ENCODE results near the gene CTSH. TPM values are rescaled to one million over a fixed set of nuclear protein-coding genes. Genes with fewer than 3 reads are reported as not detected.
A peak's percentile ranks its signal among the peaks of the same experiment; 100 is the strongest.

CTSH gene
- total RNA-seq, 1 donor from 2014 or later, result 47.1 TPM

DNA sequence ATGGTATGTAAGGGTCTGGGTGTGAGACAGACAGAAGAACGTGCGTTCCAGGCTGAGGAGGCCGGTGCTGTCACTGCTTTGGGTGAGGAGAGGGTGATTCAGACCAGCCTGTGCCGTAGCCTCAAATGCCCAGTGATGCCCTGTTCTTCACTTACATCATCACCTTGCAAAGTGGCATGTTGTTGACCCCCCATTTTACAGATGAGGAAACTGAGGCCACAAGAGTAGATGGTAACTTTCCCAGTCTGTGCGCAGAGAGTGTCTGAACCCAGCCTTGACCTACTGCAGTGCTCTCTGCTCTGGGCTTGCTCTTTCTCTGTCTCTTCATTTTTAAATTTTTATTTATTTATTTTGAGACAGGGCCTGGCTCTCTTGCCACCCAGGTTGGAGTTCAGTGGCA lies 1.6 kb upstream of the CTSH start:
- peaks cover 30% of the 10 kb centered on the region for H3K27me3 Mint-ChIP-seq (ENCODE audit: low read depth)
- peaks cover 8% of the 10 kb centered on the region for H3K36me3 Mint-ChIP-seq (ENCODE audit: low read depth)
- no peak for DNase-seq (ENCODE audit: low spot score)
- H3K9me3 Mint-ChIP-seq, result no peaks in the 10 kb centered on the region
- H3K4me3 Mint-ChIP-seq (ENCODE audit: low read depth), result no peak overlapping the region
- intact Hi-C loops (cut with micrococcal nuclease), result no loop called here
- no peak overlapping the region for H3K27ac Mint-ChIP-seq
- peaks cover 8% of the 10 kb centered on the region for H3K4me1 Mint-ChIP-seq (ENCODE audit: low read depth)

DNA sequence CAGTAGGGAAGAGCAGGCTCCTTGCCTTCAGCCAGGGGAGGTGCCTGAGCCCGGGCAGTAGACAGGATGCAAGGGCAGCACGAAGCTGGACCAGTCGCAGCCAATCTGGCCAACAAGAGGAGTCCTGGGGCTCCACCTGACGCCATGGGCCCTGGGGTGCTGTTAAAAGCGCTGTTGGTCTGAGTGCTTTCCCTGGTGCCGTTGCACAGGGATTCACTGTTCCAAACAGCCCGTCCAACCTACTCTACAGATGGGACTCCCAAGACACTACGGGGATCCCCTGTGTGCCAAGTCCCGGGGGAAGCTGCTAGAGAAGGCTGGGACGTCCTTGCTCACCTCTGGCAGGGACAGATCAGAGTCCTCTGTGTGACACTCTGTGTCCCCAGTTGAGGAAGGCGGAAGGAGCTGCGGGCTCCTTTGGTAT lies 632 bp downstream of the CTSH start:
- H3K4me3 Mint-ChIP-seq (ENCODE audit: low read depth), result peak overlapping the region; percentile 82
- peaks cover 26% of the 10 kb centered on the region for H3K27me3 Mint-ChIP-seq (ENCODE audit: low read depth)
- no peaks in the 10 kb centered on the region for H3K9me3 Mint-ChIP-seq
- H3K27ac Mint-ChIP-seq, result no peak overlapping the region
- peaks cover 9% of the 10 kb centered on the region for H3K36me3 Mint-ChIP-seq (ENCODE audit: low read depth)
- peaks cover 5% of the 10 kb centered on the region for H3K4me1 Mint-ChIP-seq (ENCODE audit: low read depth)
- DNase-seq (ENCODE audit: low spot score), result no peak
- intact Hi-C loops (cut with micrococcal nuclease), result no loop called here

DNA sequence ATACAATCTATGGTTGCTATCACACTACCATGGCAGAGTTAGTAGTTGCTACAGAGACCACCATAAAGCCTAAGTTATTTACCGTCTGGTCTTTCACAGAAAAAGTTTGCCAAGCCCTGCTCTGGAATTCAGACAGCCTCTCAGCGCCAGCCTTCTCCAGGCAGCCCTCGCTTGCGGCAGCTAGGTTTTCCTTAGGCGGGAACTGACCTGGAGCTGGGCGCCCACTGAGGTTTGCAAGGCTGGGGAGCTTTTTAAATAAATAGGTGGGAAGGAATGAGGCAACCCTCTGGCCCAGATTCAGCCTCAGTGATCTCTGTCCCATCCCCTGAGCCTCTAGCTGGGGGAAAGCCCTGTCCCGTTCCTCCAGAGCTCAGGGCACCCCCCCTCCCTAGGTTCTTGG lies 1.2 kb downstream of the CTSH start:
- Mint-ChIP-seq H3K27me3 (ENCODE audit: low read depth) (peaks cover 26% of the 10 kb centered on the region), H3K9me3 (no peaks in the 10 kb centered on the region), H3K4me3 (ENCODE audit: low read depth) (peak overlapping the region; percentile 82), H3K4me1 (ENCODE audit: low read depth) (peaks cover 11% of the 10 kb centered on the region), H3K36me3 (ENCODE audit: low read depth) (peaks cover 12% of the 10 kb centered on the region), H3K27ac (no peak overlapping the region)
- DNase-seq (ENCODE audit: low spot score), result no peak
- intact Hi-C loops (cut with micrococcal nuclease), result no loop called here

DNA sequence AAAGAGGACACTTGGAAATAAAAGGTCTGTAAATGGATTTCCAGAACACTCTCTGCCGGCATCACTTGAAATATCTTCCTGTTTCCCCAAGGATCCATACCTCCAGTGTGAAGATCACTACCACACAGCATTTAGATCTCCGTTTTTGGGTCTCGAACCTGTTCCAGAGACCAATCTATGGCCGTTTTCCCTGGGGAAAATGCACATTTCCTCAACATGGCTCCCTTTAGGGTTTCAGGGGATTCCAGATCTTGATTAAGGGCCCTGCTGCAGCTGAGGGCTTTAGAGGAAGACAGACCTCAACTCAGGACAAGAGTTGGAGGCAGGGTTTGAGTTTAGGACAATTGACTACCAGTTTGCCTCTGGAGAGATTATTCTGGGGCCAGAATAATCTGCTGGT lies 2.1 kb downstream of the CTSH start:
- Mint-ChIP-seq H3K4me3 (ENCODE audit: low read depth) (no peak overlapping the region), H3K9me3 (no peaks in the 10 kb centered on the region), H3K4me1 (ENCODE audit: low read depth) (peaks cover 17% of the 10 kb centered on the region), H3K27ac (no peak overlapping the region), H3K36me3 (ENCODE audit: low read depth) (peaks cover 18% of the 10 kb centered on the region), H3K27me3 (ENCODE audit: low read depth) (peaks cover 26% of the 10 kb centered on the region)
- no peak for DNase-seq (ENCODE audit: low spot score)
- intact Hi-C loops (cut with micrococcal nuclease), result no loop called here

DNA sequence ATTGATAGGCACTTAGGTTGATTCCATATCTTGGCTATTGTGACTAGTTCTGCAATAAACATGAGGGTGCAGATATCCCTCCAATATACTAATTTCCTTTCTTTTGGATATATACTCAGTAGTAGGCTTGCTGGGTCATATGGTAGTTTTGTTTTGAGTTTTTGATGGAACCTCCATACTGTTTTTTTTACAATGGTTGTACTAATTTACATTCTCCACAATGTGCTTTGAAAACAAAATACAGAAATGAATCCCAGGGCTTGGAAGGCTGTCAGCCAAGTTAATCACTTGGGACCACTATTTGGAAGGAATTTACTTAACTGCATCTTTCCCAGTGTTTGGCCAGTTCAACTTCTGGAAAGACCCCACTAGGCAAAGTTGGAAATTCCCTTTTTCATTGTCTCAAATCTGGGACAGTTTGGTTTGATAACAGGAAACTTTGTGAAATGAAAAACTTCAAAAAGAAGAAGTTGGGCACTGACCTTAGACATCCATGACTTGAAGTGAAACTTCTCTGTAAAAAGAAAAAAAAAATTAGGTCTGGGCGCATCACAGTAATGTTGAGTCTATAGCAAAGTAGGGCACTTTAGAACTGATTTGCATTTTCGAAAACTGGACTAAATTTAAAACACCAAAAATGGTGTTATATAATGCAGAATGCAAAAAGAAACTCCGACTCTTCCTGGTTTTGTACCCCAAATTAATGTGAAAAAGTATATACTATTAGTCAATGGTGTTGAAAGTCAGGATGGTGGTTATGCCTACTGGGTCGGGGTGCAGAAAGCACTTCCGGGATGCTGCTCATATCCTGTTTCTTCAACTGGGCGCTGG lies 6.0 kb downstream of the CTSH start:
- Mint-ChIP-seq H3K27ac (peak overlapping the region; percentile 75), H3K4me1 (ENCODE audit: low read depth) (peaks cover 24% of the 10 kb centered on the region), H3K27me3 (ENCODE audit: low read depth) (peaks cover 9% of the 10 kb centered on the region), H3K4me3 (ENCODE audit: low read depth) (peak overlapping the region; percentile 35), H3K9me3 (no peaks in the 10 kb centered on the region), H3K36me3 (ENCODE audit: low read depth) (peaks cover 28% of the 10 kb centered on the region)
- DNase-seq (ENCODE audit: low spot score), result no peak
- intact Hi-C loops (cut with micrococcal nuclease), result loop anchor here (5.0 kb wide), 1 partner anchor 67 kb away; the partner anchor contains the start of gene MORF4L1

DNA sequence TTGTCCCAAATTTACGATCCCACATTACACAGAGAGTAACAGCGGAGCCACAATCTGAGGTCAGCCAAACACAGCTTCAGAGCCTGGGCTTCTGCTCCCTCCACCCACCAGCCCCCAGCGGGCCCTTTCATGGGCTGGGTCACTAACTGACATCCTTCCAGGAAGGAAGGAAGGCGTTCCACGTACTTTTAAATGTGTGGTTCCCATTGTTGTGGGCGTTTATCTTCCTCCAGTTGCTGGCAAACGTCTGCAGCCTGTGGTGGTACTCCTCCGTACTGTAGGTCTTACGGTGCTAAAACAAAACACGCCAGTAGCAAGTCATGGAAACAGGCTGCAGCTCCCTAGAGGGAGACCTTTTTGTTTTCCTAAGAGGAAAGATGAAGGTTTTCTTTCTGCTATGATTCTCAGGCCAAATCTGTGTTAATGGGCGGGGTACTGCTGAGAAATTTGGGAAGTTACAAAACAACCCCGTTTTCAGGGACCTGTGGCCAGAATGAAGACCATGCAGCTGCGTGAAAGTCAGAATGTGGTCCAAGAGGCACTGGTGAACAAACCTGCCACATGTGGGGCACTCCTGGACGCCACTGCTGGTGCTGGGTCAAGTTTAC lies 7.6 kb downstream of the CTSH start:
- H3K4me3 Mint-ChIP-seq (ENCODE audit: low read depth), result peak overlapping the region; percentile 56
- peaks cover 24% of the 10 kb centered on the region for H3K4me1 Mint-ChIP-seq (ENCODE audit: low read depth)

DNA sequence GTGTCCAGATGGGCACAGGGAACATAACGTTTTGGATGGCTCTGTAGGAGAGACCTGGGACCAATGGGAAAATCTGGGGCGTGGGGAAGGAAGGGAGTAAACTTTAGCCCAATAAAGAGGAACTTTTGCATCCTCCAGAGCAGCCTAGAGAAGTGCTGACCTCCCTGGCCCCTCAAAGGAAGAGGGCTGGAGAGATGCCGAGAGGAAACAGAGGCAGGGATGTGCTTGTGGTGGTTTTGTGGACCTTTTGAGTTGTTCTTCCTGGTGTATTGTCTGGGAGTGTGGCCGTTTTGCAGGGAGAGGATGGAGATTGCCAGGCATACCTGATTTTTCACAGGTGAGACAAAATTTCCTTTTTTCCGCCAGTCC lies 10.2 kb downstream of the CTSH start:
- intact Hi-C loops (cut with micrococcal nuclease), result loop anchor here (5.0 kb wide), 1 partner anchor 62 kb away; the partner anchor contains the start of gene MORF4L1
- Mint-ChIP-seq H3K27ac (peak overlapping the region; percentile 14), H3K4me3 (ENCODE audit: low read depth) (no peak overlapping the region), H3K4me1 (ENCODE audit: low read depth) (peaks cover 28% of the 10 kb centered on the region), H3K36me3 (ENCODE audit: low read depth) (peaks cover 27% of the 10 kb centered on the region), H3K27me3 (ENCODE audit: low read depth) (no peaks in the 10 kb centered on the region), H3K9me3 (no peaks in the 10 kb centered on the region)
- no peak for DNase-seq (ENCODE audit: low spot score)

More for the DNA sequence above, 7.6 kb downstream of the CTSH start:
- peak overlapping the region; percentile 67 for H3K27ac Mint-ChIP-seq
- H3K9me3 Mint-ChIP-seq, result no peaks in the 10 kb centered on the region
- H3K27me3 Mint-ChIP-seq (ENCODE audit: low read depth), result no peaks in the 10 kb centered on the region
- no peak for DNase-seq (ENCODE audit: low spot score)
- intact Hi-C loops (cut with micrococcal nuclease), result loop anchor here (5.0 kb wide), 1 partner anchor 65 kb away; the partner anchor contains the start of gene MORF4L1
- H3K36me3 Mint-ChIP-seq (ENCODE audit: low read depth), result peaks cover 27% of the 10 kb centered on the region

DNA sequence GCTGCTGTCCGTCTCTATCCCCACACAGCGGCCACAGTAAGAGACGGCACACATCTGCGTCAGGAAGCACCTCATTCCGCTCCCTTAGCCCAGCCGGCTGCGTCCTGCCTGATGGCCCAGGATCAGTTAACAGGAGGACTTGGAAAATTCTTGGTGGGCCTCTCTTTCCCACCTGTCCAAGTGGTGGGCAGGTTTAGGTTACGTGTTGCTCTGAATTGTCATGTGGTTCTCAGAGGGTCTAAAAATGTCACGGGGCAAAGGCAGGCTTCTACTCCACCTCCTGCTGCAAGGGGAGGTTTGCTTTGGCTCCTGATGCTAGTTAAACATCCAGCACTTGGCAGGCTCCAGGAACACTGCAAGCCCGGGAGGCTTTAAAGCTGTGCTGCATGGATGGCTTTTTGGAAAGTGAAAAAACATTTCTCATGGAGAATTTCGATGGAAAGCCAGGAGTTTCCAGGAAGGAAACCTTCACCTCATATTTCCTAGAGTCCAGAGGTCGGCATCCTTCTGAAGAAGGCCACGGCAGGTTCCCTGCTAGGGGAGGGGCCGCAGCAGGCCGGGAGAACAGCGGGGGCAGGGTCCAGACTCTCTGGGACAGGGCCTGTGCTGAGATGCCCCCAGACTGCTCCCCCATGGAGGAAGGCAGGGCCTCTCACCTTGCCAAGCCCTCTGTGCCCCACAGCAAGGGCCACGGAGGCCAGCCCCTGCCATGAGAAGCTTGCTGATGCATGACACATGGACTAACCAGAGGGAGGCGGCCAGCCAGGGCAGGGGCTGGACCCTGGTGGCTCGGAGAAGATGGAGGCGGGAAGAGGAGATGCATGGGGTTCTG lies 10.8 kb downstream of the CTSH start:
- no peaks in the 10 kb centered on the region for H3K27me3 Mint-ChIP-seq (ENCODE audit: low read depth)
- H3K4me3 Mint-ChIP-seq (ENCODE audit: low read depth), result no peak overlapping the region
- DNase-seq (ENCODE audit: low spot score), result no peak
- H3K27ac Mint-ChIP-seq, result peak overlapping the region; percentile 14
- intact Hi-C loops (cut with micrococcal nuclease), result no loop called here
- peaks cover 24% of the 10 kb centered on the region for H3K36me3 Mint-ChIP-seq (ENCODE audit: low read depth)
- H3K4me1 Mint-ChIP-seq (ENCODE audit: low read depth), result peaks cover 24% of the 10 kb centered on the region
- no peaks in the 10 kb centered on the region for H3K9me3 Mint-ChIP-seq

DNA sequence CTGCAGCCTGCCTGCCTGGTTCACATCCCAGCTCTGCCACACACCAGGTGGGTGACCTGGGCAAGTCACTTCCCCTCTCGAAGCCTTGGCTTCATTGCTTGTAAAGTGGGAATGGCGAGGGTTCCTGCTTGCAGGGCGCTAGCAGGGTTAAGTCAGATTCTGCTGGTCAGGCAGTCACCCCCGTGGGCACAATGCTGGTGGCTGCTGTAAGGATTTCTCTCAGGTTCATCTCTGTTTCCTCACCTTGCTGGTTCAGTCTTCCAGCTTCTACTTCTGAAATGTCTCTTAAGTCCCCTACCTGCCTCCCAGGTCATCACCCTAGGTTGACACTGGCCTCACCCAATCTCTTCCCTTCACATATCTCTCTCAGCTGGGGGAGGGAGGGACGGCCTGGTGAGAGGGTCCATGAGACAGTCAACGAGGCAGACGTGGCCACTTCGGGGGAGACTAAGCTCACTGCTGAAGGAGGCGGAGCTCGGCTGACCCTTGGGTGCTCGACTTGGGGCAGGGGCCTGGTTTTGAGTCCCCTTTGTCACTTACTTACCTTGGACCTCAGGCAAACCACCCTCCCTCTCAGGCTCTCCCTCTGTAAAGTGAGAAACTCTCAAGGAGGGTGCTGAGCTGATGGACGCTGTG lies 11.5 kb downstream of the CTSH start:
- H3K4me1 Mint-ChIP-seq (ENCODE audit: low read depth), result peaks cover 16% of the 10 kb centered on the region
- intact Hi-C loops (cut with micrococcal nuclease), result no loop called here
- no peaks in the 10 kb centered on the region for H3K27me3 Mint-ChIP-seq (ENCODE audit: low read depth)
- no peak for DNase-seq (ENCODE audit: low spot score)
- H3K9me3 Mint-ChIP-seq, result no peaks in the 10 kb centered on the region
- peaks cover 19% of the 10 kb centered on the region for H3K36me3 Mint-ChIP-seq (ENCODE audit: low read depth)
- no peak overlapping the region for H3K27ac Mint-ChIP-seq
- no peak overlapping the region for H3K4me3 Mint-ChIP-seq (ENCODE audit: low read depth)

DNA sequence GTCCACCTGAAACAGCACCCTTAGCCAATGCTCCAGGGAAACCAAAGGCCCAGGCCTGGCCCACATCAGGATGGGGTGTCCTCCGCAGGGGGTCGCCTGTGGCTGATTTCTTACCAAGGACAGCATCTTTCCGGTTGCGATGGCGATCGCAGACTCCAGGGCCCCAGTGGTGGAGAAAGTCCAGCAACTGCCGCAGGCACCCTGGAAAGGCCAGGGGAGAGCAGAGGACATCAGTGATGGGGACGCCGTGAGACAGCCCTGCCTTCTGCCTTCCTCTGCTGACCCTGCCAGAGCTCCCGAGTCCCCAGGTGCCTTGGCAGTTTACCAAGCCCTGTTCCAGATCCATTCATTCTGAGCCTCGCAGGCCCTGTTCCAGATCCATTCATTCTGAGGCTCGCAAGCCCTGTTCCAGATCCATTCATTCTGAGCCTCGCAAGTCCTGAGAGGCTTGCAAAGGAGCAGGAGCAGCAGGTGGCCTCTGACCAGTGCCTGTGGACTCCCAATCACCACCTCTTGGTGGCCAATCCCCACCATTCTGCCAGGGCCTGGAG lies 12.5 kb downstream of the CTSH start:
- peaks cover 11% of the 10 kb centered on the region for H3K4me1 Mint-ChIP-seq (ENCODE audit: low read depth)
- no peaks in the 10 kb centered on the region for H3K9me3 Mint-ChIP-seq
- no peak for DNase-seq (ENCODE audit: low spot score)
- H3K4me3 Mint-ChIP-seq (ENCODE audit: low read depth), result no peak overlapping the region
- H3K36me3 Mint-ChIP-seq (ENCODE audit: low read depth), result peaks cover 23% of the 10 kb centered on the region
- H3K27me3 Mint-ChIP-seq (ENCODE audit: low read depth), result no peaks in the 10 kb centered on the region
- intact Hi-C loops (cut with micrococcal nuclease), result no loop called here
- H3K27ac Mint-ChIP-seq, result no peak overlapping the region

DNA sequence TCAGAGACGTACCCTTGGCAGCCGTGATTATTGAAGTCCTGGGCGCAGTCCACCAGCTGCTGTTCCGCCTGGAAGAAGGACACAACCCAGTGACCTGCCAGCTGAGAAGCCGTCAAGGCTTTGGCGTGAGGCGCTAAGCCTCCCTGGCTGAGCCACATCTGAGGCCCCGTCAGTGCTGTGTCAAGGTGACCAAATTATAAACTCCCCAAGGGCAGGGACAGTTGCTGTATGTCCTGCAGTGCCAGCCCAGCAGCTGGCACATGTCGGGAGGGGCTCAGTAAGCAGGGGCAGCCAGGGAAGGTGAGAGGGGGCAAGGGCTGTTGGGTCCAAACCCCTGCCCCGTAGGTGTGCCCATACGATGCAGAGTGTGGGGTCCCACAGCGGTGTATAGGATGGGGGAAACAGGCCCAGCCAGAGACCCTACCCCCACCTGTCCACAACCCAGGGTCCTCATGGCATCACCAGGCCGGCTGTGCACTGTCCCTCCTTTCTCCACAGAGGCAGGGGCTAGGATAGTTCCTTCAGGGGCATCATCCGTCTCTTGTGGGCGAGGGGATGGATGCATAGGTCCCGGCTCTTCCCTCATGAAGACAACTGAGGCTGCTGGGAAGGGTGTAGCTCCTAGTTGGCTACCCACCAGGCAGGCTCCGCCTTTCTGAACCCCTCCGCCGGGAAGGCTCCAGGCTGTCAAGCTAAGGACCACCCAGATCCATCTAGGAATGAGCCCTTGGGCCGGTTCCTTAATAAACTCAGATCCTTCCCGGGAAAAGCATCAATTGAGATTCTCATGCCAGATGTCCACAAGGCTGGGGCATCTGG lies 13.2 kb downstream of the CTSH start:
- no peak overlapping the region for H3K4me3 Mint-ChIP-seq (ENCODE audit: low read depth)
- peaks cover 6% of the 10 kb centered on the region for H3K4me1 Mint-ChIP-seq (ENCODE audit: low read depth)
- H3K36me3 Mint-ChIP-seq (ENCODE audit: low read depth), result peaks cover 28% of the 10 kb centered on the region
- intact Hi-C loops (cut with micrococcal nuclease), result no loop called here
- H3K9me3 Mint-ChIP-seq, result no peaks in the 10 kb centered on the region
- no peak for DNase-seq (ENCODE audit: low spot score)
- no peaks in the 10 kb centered on the region for H3K27me3 Mint-ChIP-seq (ENCODE audit: low read depth)
- no peak overlapping the region for H3K27ac Mint-ChIP-seq

All from activated T-helper 2 cell treated with anti-CD3 and anti-CD28 coated beads, Interferon-gamma antibody, Interleukin-2, Interleukin-4, amounts not matched to agents 10 μg/mL and 5 μg/mL and 100 μg/mL, durations not matched to agents 14 hours and 24 hours and 36 hours (primary cell).